CD8-positive, alpha-beta memory T cell (primary cell): ENCODE data around the gene APBA2. TPM values are rescaled to one million over a fixed set of nuclear protein-coding genes. Genes with fewer than 3 reads are reported as not detected.

Experiments used
- CTCF ChIA-PET: fragments of 350-600 bp; sonication (Branson Sonifier 250); formaldehyde crosslinking; loops from one replicate; lab custom pipeline; 2021; ENCODE audit warnings: antibody characterized with exemption; lab: Charles Lee
- POLR2A ChIA-PET: fragments of 350-600 bp; sonication (Branson Sonifier 250); formaldehyde crosslinking; loops from one replicate; lab custom pipeline; 2021; ENCODE audit warnings: antibody characterized with exemption; lab: Charles Lee
- DNase-seq, 5 donors: peaks; one replicate each; pipeline versions ENCODE4 v3.0.0 to v3.0.0-alpha.2; 2020 to 2022; ENCODE audit warnings: mixed read lengths in 1 of 5
- H3K27ac ChIP-seq: one replicate; pipeline ENCODE4 v1.7.0; 2013; ENCODE audit warnings: low read depth, mild to moderate bottlenecking, low read length, moderate library complexity
- H3K27me3 ChIP-seq: 2 replicates; pipeline ENCODE4 v1.7.0; 2013; ENCODE audit warnings: low read length, mild to moderate bottlenecking; ENCODE audit not compliant: insufficient read depth, poor library complexity, severe bottlenecking
- H3K36me3 ChIP-seq: 2 replicates; pipeline ENCODE4 v1.7.0; 2013; ENCODE audit warnings: mild to moderate bottlenecking, low read length, moderate library complexity; ENCODE audit not compliant: insufficient read depth
- H3K4me1 ChIP-seq: 2 replicates; pipeline ENCODE4 v1.7.0; 2013; ENCODE audit warnings: mild to moderate bottlenecking, low read length, moderate library complexity; ENCODE audit not compliant: insufficient read depth
- H3K4me3 ChIP-seq: 2 replicates; pipeline ENCODE4 v1.7.0; 2013; ENCODE audit warnings: mild to moderate bottlenecking, low read length
- H3K9me3 ChIP-seq: 2 replicates; pipeline ENCODE4 v1.7.0; 2013; ENCODE audit warnings: mild to moderate bottlenecking, low read length
- H3K27ac Mint-ChIP-seq, 8 donors: one replicate each; pipeline ENCODE4 v1.8.0; 2020 to 2021; ENCODE audit warnings: mixed read lengths in 8 of 8, mild to moderate bottlenecking in 6 of 8, inconsistent platforms in 3 of 8, moderate library complexity in 3 of 8
- H3K27me3 Mint-ChIP-seq, 2 donors: one replicate each; pipeline ENCODE4 v1.8.0; 2020 to 2021; ENCODE audit warnings: mixed read lengths in 2 of 2, mild to moderate bottlenecking in 1 of 2, moderate library complexity in 1 of 2
- H3K36me3 Mint-ChIP-seq, 3 donors: one replicate each; pipeline ENCODE4 v1.8.0; 2020 to 2021; ENCODE audit warnings: mixed read lengths in 3 of 3, inconsistent platforms in 1 of 3, mild to moderate bottlenecking in 1 of 3
- H3K4me1 Mint-ChIP-seq, 3 donors: one replicate each; pipeline ENCODE4 v1.8.0; 2020 to 2021; ENCODE audit warnings: mixed read lengths in 3 of 3, inconsistent platforms in 1 of 3, mild to moderate bottlenecking in 1 of 3
- H3K4me3 Mint-ChIP-seq, 7 donors: one replicate each; pipeline ENCODE4 v1.8.0; 2020 to 2021; ENCODE audit warnings: mixed read lengths in 7 of 7, mild to moderate bottlenecking in 6 of 7, moderate library complexity in 4 of 7, inconsistent platforms in 2 of 7
- H3K9me3 Mint-ChIP-seq, 5 donors: one replicate each; pipeline ENCODE4 v1.8.0; 2020 to 2022; ENCODE audit warnings: mixed read lengths in 5 of 5, mild to moderate bottlenecking in 3 of 5, moderate library complexity in 2 of 5, inconsistent platforms in 1 of 5
- polyA plus RNA-seq: library from polyadenylated mRNA; unstranded; fragments of 300-500 nt; fragmentation: Illumina TruSeq; gene quantifications from one replicate; pipeline ENCODE4 v1.2.3, GENCODE V29; 2021
- total RNA-seq, 2 experiments: library from RNA; stranded (reverse); gene quantifications; one replicate each; pipeline ENCODE4 v1.2.3, GENCODE V29; 2021

APBA2 gene
- total and polyA plus RNA-seq, 3 experiments from 2014 or later = 15.7 to 38.8 (median 18.0) TPM

DNA sequence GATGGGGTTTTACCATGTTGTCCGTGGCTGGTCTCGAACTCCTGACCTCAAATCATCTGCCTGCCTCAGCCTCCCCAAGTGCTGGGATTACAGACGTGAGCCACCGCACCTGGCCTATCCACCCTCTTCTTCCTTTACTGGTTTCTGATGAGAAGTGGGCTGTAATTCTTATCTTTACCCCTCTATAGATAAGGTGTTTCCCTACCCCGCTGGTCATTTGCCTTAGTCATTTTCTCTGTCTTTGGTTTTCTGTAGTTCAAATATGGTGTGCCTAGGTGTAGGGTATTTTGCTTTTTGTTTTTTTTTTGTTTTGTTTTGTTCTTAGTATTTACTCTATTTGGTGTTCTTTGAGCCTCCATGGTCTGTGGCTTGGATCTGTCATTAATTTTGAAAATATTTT is 41.3 kb downstream of the APBA2 start:
- Histone ChIP-seq H3K36me3 (peaks cover 7% of the 10 kb centered on the region), H3K9me3 (no peaks in the 10 kb centered on the region), H3K27me3 (no peaks in the 10 kb centered on the region), H3K4me1 (peaks cover 8% of the 10 kb centered on the region), H3K4me3 (no peak overlapping the region), H3K27ac (no peak overlapping the region)
- H3K4me1 Mint-ChIP-seq = peaks cover 14 to 66% (median 23%) of the 10 kb centered on the region in 3 donors
- H3K27me3 Mint-ChIP-seq = peaks cover 0 to 6% of the 10 kb centered on the region in 2 donors
- no peak overlapping the region for H3K4me3 Mint-ChIP-seq
- peak overlapping the region in 1 of 8 donors; percentile 53 for H3K27ac Mint-ChIP-seq
- H3K9me3 Mint-ChIP-seq = no peaks in the 10 kb centered on the region
- ChIA-PET CTCF (no interaction called here), POLR2A (no interaction called here)
- no peak for DNase-seq
- peaks cover 0 to 52% (median 7%) of the 10 kb centered on the region in 3 donors for H3K36me3 Mint-ChIP-seq

- H3K27ac Mint-ChIP-seq = peak overlapping the region in 2 of 8 donors; percentile 28 to 44
- H3K27me3 Mint-ChIP-seq = peaks cover 0 to 6% of the 10 kb centered on the region in 2 donors
- H3K4me3 ChIP-seq = no peak overlapping the region
- no peaks in the 10 kb centered on the region for H3K9me3 ChIP-seq
- peaks cover 17% of the 10 kb centered on the region for H3K4me1 ChIP-seq
- DNase-seq = no peak
- peaks cover 9 to 62% (median 13%) of the 10 kb centered on the region in 3 donors for H3K4me1 Mint-ChIP-seq
- CTCF ChIA-PET = no interaction called here
- no peaks in the 10 kb centered on the region for H3K27me3 ChIP-seq
- H3K9me3 Mint-ChIP-seq = no peaks in the 10 kb centered on the region
- H3K36me3 ChIP-seq = peaks cover 4% of the 10 kb centered on the region
- H3K36me3 Mint-ChIP-seq = peaks cover 3 to 41% (median 5%) of the 10 kb centered on the region in 3 donors
- POLR2A ChIA-PET = no interaction called here
- no peak overlapping the region for H3K27ac ChIP-seq
- no peak overlapping the region for H3K4me3 Mint-ChIP-seq
Measured at GRCh38 chr15:28929200-28929599, 43.4 kb downstream of the APBA2 start.

GRCh38 chr15:28930011-28930410 is 44.2 kb downstream of the APBA2 start:
- H3K27me3 ChIP-seq = no peaks in the 10 kb centered on the region
- Mint-ChIP-seq H3K4me3 (no peak overlapping the region), H3K27ac (no peak overlapping the region), H3K27me3 (peaks cover 0 to 9% of the 10 kb centered on the region in 2 donors), H3K9me3 (no peaks in the 10 kb centered on the region), H3K4me1 (peaks cover 7 to 62% (median 13%) of the 10 kb centered on the region in 3 donors), H3K36me3 (peaks cover 0 to 35% (median 5%) of the 10 kb centered on the region in 3 donors)
- H3K9me3 ChIP-seq = no peaks in the 10 kb centered on the region
- H3K27ac ChIP-seq = no peak overlapping the region
- ChIA-PET POLR2A (no interaction called here), CTCF (interaction anchor here (0.8 to 1.5 kb wide), 3 partner anchors 8 to 16 kb away, joined by 3 read pairs; no protein-coding TSS in a partner anchor)
- H3K4me3 ChIP-seq = no peak overlapping the region
- peaks cover 24% of the 10 kb centered on the region for H3K4me1 ChIP-seq
- DNase-seq = no peak
- peaks cover 4% of the 10 kb centered on the region for H3K36me3 ChIP-seq

GRCh38 chr15:28930476-28931291 is 44.9 kb downstream of the APBA2 start:
- Histone ChIP-seq H3K4me3 (no peak overlapping the region), H3K36me3 (peaks cover 4% of the 10 kb centered on the region), H3K4me1 (peaks cover 30% of the 10 kb centered on the region), H3K9me3 (no peaks in the 10 kb centered on the region), H3K27me3 (no peaks in the 10 kb centered on the region), H3K27ac (no peak overlapping the region)
- no peak for DNase-seq
- Mint-ChIP-seq H3K4me3 (no peak overlapping the region), H3K4me1 (peaks cover 9 to 62% (median 16%) of the 10 kb centered on the region in 3 donors), H3K27ac (peak overlapping the region in 2 of 8 donors; percentile 23 to 65), H3K36me3 (peaks cover 0 to 34% (median 5%) of the 10 kb centered on the region in 3 donors), H3K27me3 (peaks cover 0 to 9% of the 10 kb centered on the region in 2 donors), H3K9me3 (no peaks in the 10 kb centered on the region)
- POLR2A ChIA-PET = no interaction called here
- CTCF ChIA-PET = interaction anchor here (0.8 to 1.5 kb wide), 3 partner anchors 9 to 17 kb away, joined by 3 read pairs; no protein-coding TSS in a partner anchor

DNA sequence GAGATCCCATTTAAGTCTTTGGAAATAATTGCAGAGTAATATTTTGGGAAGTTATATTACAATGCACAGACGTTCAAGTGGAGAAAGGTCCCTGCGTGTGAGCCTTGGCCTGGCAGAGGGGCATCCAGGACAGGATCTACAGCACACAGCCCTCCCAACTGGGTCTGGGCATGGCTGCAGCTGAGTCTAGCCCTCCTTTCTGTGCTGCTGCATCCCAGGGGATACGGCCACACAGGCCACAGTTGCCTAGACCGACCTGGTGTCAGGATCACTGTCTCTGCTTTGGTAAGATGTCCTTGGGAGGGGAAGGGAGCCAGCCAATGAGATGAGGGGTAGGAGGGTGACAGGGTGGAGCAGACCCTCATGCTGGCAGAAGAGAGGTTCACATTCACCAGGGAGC is 46.1 kb downstream of the APBA2 start:
- H3K4me3 ChIP-seq = no peak overlapping the region
- CTCF ChIA-PET = no interaction called here
- POLR2A ChIA-PET = no interaction called here
- Mint-ChIP-seq H3K4me1 (peaks cover 21 to 69% (median 28%) of the 10 kb centered on the region in 3 donors), H3K4me3 (no peak overlapping the region), H3K36me3 (peaks cover 0 to 34% (median 5%) of the 10 kb centered on the region in 3 donors), H3K27ac (peak overlapping the region in 1 of 8 donors; percentile 8), H3K9me3 (no peaks in the 10 kb centered on the region), H3K27me3 (peaks cover 0 to 9% of the 10 kb centered on the region in 2 donors)
- H3K36me3 ChIP-seq = peaks cover 4% of the 10 kb centered on the region
- DNase-seq = no peak
- no peak overlapping the region for H3K27ac ChIP-seq
- H3K9me3 ChIP-seq = no peaks in the 10 kb centered on the region
- H3K27me3 ChIP-seq = no peaks in the 10 kb centered on the region
- peaks cover 42% of the 10 kb centered on the region for H3K4me1 ChIP-seq

GRCh38 chr15:28932361-28932760 is 46.6 kb downstream of the APBA2 start:
- peaks cover 4% of the 10 kb centered on the region for H3K36me3 ChIP-seq
- H3K9me3 ChIP-seq = no peaks in the 10 kb centered on the region
- H3K27ac Mint-ChIP-seq = peak overlapping the region in 2 of 8 donors; percentile 29 to 41
- H3K4me3 ChIP-seq = no peak overlapping the region
- no peak for DNase-seq
- no peak overlapping the region for H3K27ac ChIP-seq
- CTCF ChIA-PET = no interaction called here
- peaks cover 0 to 9% of the 10 kb centered on the region in 2 donors for H3K27me3 Mint-ChIP-seq
- H3K4me1 ChIP-seq = peaks cover 47% of the 10 kb centered on the region
- no peak overlapping the region for H3K4me3 Mint-ChIP-seq
- no peaks in the 10 kb centered on the region for H3K9me3 Mint-ChIP-seq
- H3K27me3 ChIP-seq = no peaks in the 10 kb centered on the region
- H3K36me3 Mint-ChIP-seq = peaks cover 0 to 30% (median 5%) of the 10 kb centered on the region in 3 donors
- POLR2A ChIA-PET = no interaction called here
- H3K4me1 Mint-ChIP-seq = peaks cover 26 to 70% (median 33%) of the 10 kb centered on the region in 3 donors

DNA sequence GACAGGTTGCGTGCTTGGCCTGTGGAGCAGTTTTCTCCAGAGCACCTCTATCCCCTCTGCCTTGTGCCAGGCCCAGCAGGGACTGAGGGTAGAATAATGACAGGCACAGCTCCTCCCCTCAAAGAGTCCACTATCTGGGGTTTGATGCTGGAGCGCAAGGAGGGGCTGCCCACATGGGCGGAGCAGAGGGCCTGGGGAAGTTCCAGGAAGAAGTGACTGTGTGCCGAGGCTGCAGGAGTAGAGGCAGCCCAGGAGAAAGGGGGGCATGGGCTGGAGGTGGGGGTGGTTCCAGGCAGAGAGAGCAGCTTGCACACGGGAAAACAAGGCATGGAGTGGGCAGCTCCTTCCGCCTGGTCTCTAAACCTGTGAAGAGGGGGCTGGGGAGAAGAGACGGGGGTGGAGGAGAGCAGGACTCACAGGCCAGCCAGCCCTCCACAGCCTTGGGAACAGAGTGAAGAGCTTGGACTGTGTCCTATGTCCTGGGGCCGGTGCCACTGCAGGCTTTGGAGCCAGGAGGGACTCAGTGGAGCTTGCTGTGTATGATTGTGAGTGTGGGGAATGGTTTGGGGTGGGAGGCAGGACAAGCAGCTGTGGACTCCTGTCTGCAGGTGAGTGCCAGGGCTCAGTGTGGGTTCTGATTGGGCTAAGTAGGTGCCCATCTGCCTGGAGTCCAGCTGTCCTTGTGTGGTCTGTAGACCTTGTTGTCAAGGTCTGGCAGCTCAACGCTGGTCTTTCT is 48.1 kb downstream of the APBA2 start:
- Histone ChIP-seq H3K27me3 (no peaks in the 10 kb centered on the region), H3K4me1 (peaks cover 61% of the 10 kb centered on the region), H3K36me3 (peaks cover 4% of the 10 kb centered on the region), H3K4me3 (no peak overlapping the region), H3K27ac (peak overlapping the region; percentile 32), H3K9me3 (no peaks in the 10 kb centered on the region)
- Mint-ChIP-seq H3K27ac (peak overlapping the region in 6 of 8 donors; percentile 41 to 80 (median 66)), H3K4me3 (peak overlapping the region in 1 of 7 donors; percentile 4), H3K27me3 (peaks cover 0 to 6% of the 10 kb centered on the region in 2 donors), H3K4me1 (peaks cover 35 to 78% (median 48%) of the 10 kb centered on the region in 3 donors), H3K36me3 (peaks cover 0 to 21% (median 5%) of the 10 kb centered on the region in 3 donors), H3K9me3 (no peaks in the 10 kb centered on the region)
- CTCF ChIA-PET = interaction anchor here (0.6 to 4.9 kb wide), 8 partner anchors 21 to 67 kb away, joined by 3 to 31 read pairs (median 4); partner anchors contain the start of gene APBA2
- no peak for DNase-seq
- POLR2A ChIA-PET = no interaction called here
